GM18526 (cell line): ENCODE results near the gene ADCY10.

ENCODE experiments used
- POLR2A ChIP-seq: IDR thresholded peaks from 3 replicates; pipeline ENCODE4 v1.6.1; 2011; ENCODE audit not compliant: insufficient read length; ENCODE audit errors: extremely low read depth

ADCY10 gene

GRCh38 chr1:167933788-167934187, 19.9 kb upstream of the ADCY10 start:
- no peak for TF ChIP-seq POLR2A

GRCh38 chr1:167929725-167930124, 15.8 kb upstream of the ADCY10 start:
- TF ChIP-seq POLR2A = no peak

GRCh38 chr1:167928457-167928852, 14.5 kb upstream of the ADCY10 start:
- no peak for TF ChIP-seq POLR2A

GRCh38 chr1:167927046-167927754, 13.3 kb upstream of the ADCY10 start:
- TF ChIP-seq POLR2A = no peak

- no peak for TF ChIP-seq POLR2A
Observed at GRCh38 chr1:167926486-167926997, 12.6 kb upstream of the ADCY10 start.

GRCh38 chr1:167924543-167925231, 10.8 kb upstream of the ADCY10 start:
- no peak for TF ChIP-seq POLR2A

GRCh38 chr1:167924102-167924501, 10.2 kb upstream of the ADCY10 start:
- TF ChIP-seq POLR2A = no peak

- no peak for TF ChIP-seq POLR2A
Observed at GRCh38 chr1:167923324-167924056, 9.6 kb upstream of the ADCY10 start.

- TF ChIP-seq POLR2A = no peak
Observed at GRCh38 chr1:167922611-167923074, 8.7 kb upstream of the ADCY10 start.

- TF ChIP-seq POLR2A = no peak
Observed at GRCh38 chr1:167922023-167922422, 8.1 kb upstream of the ADCY10 start.

GRCh38 chr1:167916766-167917511, 3.0 kb upstream of the ADCY10 start:
- no peak for TF ChIP-seq POLR2A

GRCh38 chr1:167915569-167915968, 1.6 kb upstream of the ADCY10 start:
- no peak for TF ChIP-seq POLR2A

GRCh38 chr1:167912294-167912693, 1.6 kb downstream of the ADCY10 start:
- no peak for TF ChIP-seq POLR2A

GRCh38 chr1:167911413-167911812, 2.5 kb downstream of the ADCY10 start:
- TF ChIP-seq POLR2A = no peak

- TF ChIP-seq POLR2A = no peak
Observed at GRCh38 chr1:167910530-167910929, 3.4 kb downstream of the ADCY10 start.
